K562 (cell line): ENCODE measurements around the gene CFAP20. TPM values are rescaled to one million over a fixed set of nuclear protein-coding genes. Genes with fewer than 3 reads are reported as not detected.

Experiments used
- ATAC-seq: fragments of 200-7000 bp; cut with Tn5 transposase; 3 replicates; pipeline ENCODE4 v1.9.1; 2020; ENCODE audit warnings: moderate library complexity
- BruUV-seq: library from RNA; stranded (reverse); fragments of 400-500 nt; replicated peaks from 2 replicates; lab custom pipeline; 2021; lab: Mats Ljungman, UMichigan
- CTCF ChIA-PET: fragments of 300-600 bp; formaldehyde crosslinking; extraction: SDS; loops from one replicate; lab custom pipeline; 2021; ENCODE audit warnings: low intra/inter-chr PET ratio; lab: Yijun Ruan, JAX
- POLR2A ChIA-PET: fragments of 300-600, 350-650 bp; sonication (Branson Sonifier 250); formaldehyde crosslinking; extraction: SDS; loops from one replicate; lab custom pipeline; 2021; ENCODE audit warnings: antibody characterized with exemption, inconsistent platforms; lab: Yijun Ruan, JAX
- DNase-seq, 4 experiments: peaks; one replicate each; pipeline versions ENCODE4 v3.0.0 to v3.0.0-alpha.2; 2011 to 2018; ENCODE audit warnings: low spot score in 3 of 4, mixed read lengths in 3 of 4; ENCODE audit errors: extremely low read depth in 1 of 4
- FAIRE-seq: peaks from 2 replicates; lab custom pipeline; 2011; peaks lifted over from hg19 to GRCh38; lab: Jason Lieb, UNC
- H2AFZ ChIP-seq: 2 replicates; pipeline ENCODE4 v1.6.0; 2011; ENCODE audit warnings: low read depth, low read length, control low read depth, inconsistent platforms
- H3K27ac ChIP-seq: fragments of 200-600 bp; 3 replicates; pipeline ENCODE4 v1.8.0; 2011; ENCODE audit warnings: low read depth, mild to moderate bottlenecking, control low read depth, inconsistent platforms, low read length, moderate library complexity, mixed read lengths; ENCODE audit errors: extremely low read depth
- H3K27me3 ChIP-seq, 2 experiments: fragments of 300-600 bp in 1 of 2; 2 replicates in 1 of 2; 3 replicates in 1 of 2; pipeline versions ENCODE4 v1.6.0 to v1.8.0; 2011; ENCODE audit warnings: inconsistent platforms in 2 of 2, low read length in 2 of 2, mild to moderate bottlenecking in 1 of 2, mixed read lengths in 1 of 2, moderate library complexity in 1 of 2; ENCODE audit not compliant: control insufficient read depth in 2 of 2, insufficient read depth in 2 of 2
- H3K36me3 ChIP-seq: fragments of 300-600 bp; 3 replicates; pipeline ENCODE4 v1.8.0; 2011; ENCODE audit warnings: mild to moderate bottlenecking, low read length, inconsistent platforms; ENCODE audit not compliant: control insufficient read depth, insufficient read depth
- H3K4me1 ChIP-seq, 2 experiments: fragments of 200-600 bp in 1 of 2; replicated peaks in 1 of 2; 2 replicates in 1 of 2; 3 replicates in 1 of 2; pipeline versions ENCODE4 v1.5.1 to v1.8.0; 2011; ENCODE audit warnings: inconsistent platforms in 2 of 2, low read length in 2 of 2, mild to moderate bottlenecking in 1 of 2, mixed read lengths in 1 of 2, moderate library complexity in 1 of 2; ENCODE audit not compliant: control insufficient read depth in 2 of 2, insufficient read depth in 2 of 2
- H3K4me2 ChIP-seq: 2 replicates; pipeline ENCODE4 v1.6.1; 2011; ENCODE audit warnings: low read length, control low read depth, inconsistent platforms, mixed read lengths; ENCODE audit not compliant: insufficient read depth
- H3K4me3 ChIP-seq: fragments of 200-600 bp; sonication (generic), shearing (Covaris generic); 2 replicates; pipeline ENCODE4 v1.5.1; 2016; ENCODE audit warnings: control low read depth, inconsistent platforms
- H3K79me2 ChIP-seq: fragments of 200-600 bp; 3 replicates; pipeline ENCODE4 v1.8.0; 2011; ENCODE audit warnings: low read length, inconsistent platforms; ENCODE audit not compliant: control insufficient read depth, insufficient read depth
- H3K9ac ChIP-seq, 2 experiments: 2 replicates each; pipeline versions ENCODE4 v1.6.0 to v1.6.1; 2011; ENCODE audit warnings: low read depth in 2 of 2, low read length in 2 of 2, control low read depth in 1 of 2, inconsistent platforms in 1 of 2, mild to moderate bottlenecking in 1 of 2, mixed read lengths in 1 of 2; ENCODE audit not compliant: insufficient read depth in 1 of 2
- H3K9me1 ChIP-seq: one replicate; pipeline ENCODE4 v1.6.0; 2011; ENCODE audit warnings: inconsistent platforms, mild to moderate bottlenecking, low read length, moderate library complexity; ENCODE audit not compliant: control insufficient read depth, insufficient read depth
- H3K9me3 ChIP-seq: replicated peaks from 2 replicates; pipeline ENCODE4 v1.5.1; 2011; ENCODE audit warnings: low read depth, low read length, inconsistent platforms; ENCODE audit not compliant: control insufficient read depth, insufficient read depth
- H4K20me1 ChIP-seq: replicated peaks from 2 replicates; pipeline ENCODE4 v1.6.1; 2011; ENCODE audit warnings: low read length, inconsistent platforms, mixed read lengths; ENCODE audit not compliant: control insufficient read depth, insufficient read depth
- CBX2 ChIP-seq: fragments of 200-600 bp; sonication (generic); IDR thresholded peaks from one replicate; pipeline ENCODE4 v1.6.1; 2012; ENCODE audit warnings: mild to moderate bottlenecking, low read length, inconsistent platforms; ENCODE audit not compliant: insufficient read depth, poor library complexity, severe bottlenecking
- CEBPB ChIP-seq: fragments of 450-650 bp; IDR thresholded peaks from 2 replicates; pipeline ENCODE4 v1.6.1; 2016; ENCODE audit warnings: missing genetic modification characterization, missing compliant biosample characterization
- HOMEZ ChIP-seq: fragments of 250-450 bp; sonication (Bioruptor Pico); IDR thresholded peaks from 2 replicates; pipeline ENCODE4 v1.4.0; 2020; ENCODE audit warnings: mild to moderate bottlenecking, moderate library complexity
- MEIS2 ChIP-seq: fragments of 450-650 bp; IDR thresholded peaks from 2 replicates; pipeline ENCODE4 v1.6.1; 2014; ENCODE audit warnings: mild to moderate bottlenecking; ENCODE audit not compliant: partially characterized antibody
- MYC ChIP-seq, 2 experiments: fragments of 250-450 bp in 1 of 2; sonication (Bioruptor Pico) in 1 of 2; IDR thresholded peaks; 2 replicates each; pipeline versions ENCODE4 v1.5.1 to v1.6.1; 2012 to 2021; ENCODE audit warnings: low read depth in 2 of 2, borderline replicate concordance in 1 of 2, improper control_type of control experiment in 1 of 2, low read length in 1 of 2, mild to moderate bottlenecking in 1 of 2, moderate library complexity in 1 of 2
- RBM14 ChIP-seq: fragments of 200-400 bp; formaldehyde crosslinking; IDR thresholded peaks from 2 replicates; pipeline ENCODE4 v1.6.1; 2018; ENCODE audit warnings: low read depth, mild to moderate bottlenecking, low read length, moderate library complexity, borderline replicate concordance; ENCODE audit not compliant: insufficient read depth
- REST ChIP-seq, 2 experiments: fragments of 450-650 bp; formaldehyde crosslinking in 1 of 2; IDR thresholded peaks; 2 replicates each; pipeline versions ENCODE4 v1.4.0 to v1.6.1; 2014 to 2020; ENCODE audit warnings: mild to moderate bottlenecking in 2 of 2, borderline replicate concordance in 1 of 2, low read depth in 1 of 2
- TGIF2 ChIP-seq: sonication (generic); formaldehyde crosslinking; IDR thresholded peaks from 2 replicates; pipeline ENCODE4 v1.8.1; 2022; ENCODE audit warnings: mild to moderate bottlenecking, missing genetic modification reagents, moderate library complexity
- ZNF311 ChIP-seq: fragments of 250-450 bp; sonication (Bioruptor Pico); IDR thresholded peaks from 2 replicates; pipeline ENCODE4 v1.4.0; 2020; ENCODE audit warnings: mild to moderate bottlenecking, moderate library complexity
- ZNF780A ChIP-seq: fragments of 250-450 bp; sonication (Bioruptor Pico); IDR thresholded peaks from 2 replicates; pipeline ENCODE4 v1.5.0; 2021; ENCODE audit warnings: mild to moderate bottlenecking
- WGBS: fragments of 100-300 bp; shearing (Covaris generic); methylation state at CpG from one replicate; pipeline ENCODE4 v1.1.6; 2016; ENCODE audit warnings: low coverage, mixed read lengths; ENCODE audit not compliant: insufficient coverage; ENCODE audit errors: missing lambda C conversion rate; 5-methylcytosine and 5-hydroxymethylcytosine counted together
- in situ Hi-C: fragments of 300-500 bp; cut with MboI; formaldehyde crosslinking; loops from 4 replicates; pipeline ENCODE4 v1.15.0; 2018; ENCODE audit warnings: inconsistent platforms, mixed read lengths
- intact Hi-C: fragments of 100-400 bp; cut with micrococcal nuclease; formaldehyde crosslinking; loops from 2 replicates; pipeline ENCODE4 v1.14.2; 2022
- polyA plus RNA-seq, 8 experiments: library from polyadenylated mRNA; depleted of rRNA in 4 of 8; stranded (reverse) in 5 of 8; unstranded in 3 of 8; fragments of >200 nt; fragmentation: Nextera tagmentation in 2 of 8; fragmentation: Illumina TruSeq in 1 of 8; extraction: Ambion mirVana in 2 of 8; extraction: Trizol in 1 of 8; gene quantifications; 2 replicates each; pipeline versions ENCODE4 v1.2.1 to v1.2.3, GENCODE V29; 2011 to 2014; ENCODE audit warnings: inconsistent platforms in 1 of 8, missing spikeins in 1 of 8
- total RNA-seq, 7 experiments: library from RNA; depleted of rRNA in 6 of 7; stranded (reverse); fragments of >200 nt in 6 of 7; fragmentation: Illumina TruSeq in 2 of 7; extraction: Trizol in 2 of 7; gene quantifications; 2 replicates each; pipeline versions ENCODE4 v1.2.1 to v1.2.3, GENCODE V29; 2011 to 2021; ENCODE audit warnings: low replicate concordance in 1 of 7

The CFAP20 gene
- total and polyA plus RNA-seq, 9 of the 15 experiments (the other 6 are each of a cell fraction or from before 2014, with no cell fraction given) = 20.5 to 90.5 (median 75.3) TPM

GRCh38 chr16:58125781-58126335, 3.3 kb downstream of the CFAP20 start:
- no peaks in the 10 kb centered on the region for H3K9me1 ChIP-seq
- H3K4me1 ChIP-seq = peaks cover 27 to 42% of the 10 kb centered on the region in 2 experiments
- in situ Hi-C loops = loop anchor here (10.0 kb wide), 1 partner anchor 111 kb away; no protein-coding TSS in a partner anchor
- H2AFZ ChIP-seq = no peak overlapping the region
- ATAC-seq (no peak), FAIRE-seq (no peak), DNase-seq (peak in 1 of 4 experiments; percentile 53)
- intact Hi-C loops = loop anchor here (10.0 kb wide), 2 partner anchors 139 to 359 kb away; no protein-coding TSS in a partner anchor
- POLR2A ChIA-PET = interaction anchor here (0.6 to 1.5 kb wide), 4 partner anchors 13 to 219 kb away, joined by 3 to 7 read pairs (median 4); a partner anchor contains a TSS
- H4K20me1 ChIP-seq = peaks cover 38% of the 10 kb centered on the region
- 14% methylated on average over 10 of the region's 10 CpGs for WGBS
- no TSS peak for BruUV-seq
- H3K79me2 ChIP-seq = peaks cover 77% of the 10 kb centered on the region
- H3K27me3 ChIP-seq = no peaks in the 10 kb centered on the region
- peak overlapping the region; percentile 62 for H3K4me2 ChIP-seq
- peak overlapping the region; percentile 15; the same call in 1 of the 2 replicates for H3K4me3 ChIP-seq
- H3K9ac ChIP-seq = peak overlapping the region; percentile 7 to 51; a peak in 1 of 4 replicates
- H3K9me3 ChIP-seq = no peaks in the 10 kb centered on the region
- H3K27ac ChIP-seq = no peak overlapping the region
- CTCF ChIA-PET = interaction anchor here (0.8 kb wide), 1 partner anchor 105 kb away, joined by 3 read pairs; no protein-coding TSS in a partner anchor
- H3K36me3 ChIP-seq = peaks cover 3% of the 10 kb centered on the region; the same call in 1 of the 3 replicates
- TF ChIP-seq REST (IDR thresholded peaks at IDR 0.05; ENCODE audit: borderline replicate concordance) = no peak
- TF ChIP-seq REST (CRISPR knock-in tag; IDR thresholded peaks at IDR 0.05; ENCODE audit: low read depth) = no peak
- TF ChIP-seq CEBPB = no peak
- TF ChIP-seq MYC (IDR thresholded peaks at IDR 0.05; ENCODE audit: low read depth, low read length) = 0 out of 2 replicates have a peak, but pooled peaks have one; percentile 16
- no peak for TF ChIP-seq MYC (CRISPR knock-in tag; IDR thresholded peaks at IDR 0.05; ENCODE audit: borderline replicate concordance, low read depth)
- no peak for TF ChIP-seq RBM14
- TF ChIP-seq ZNF311 (CRISPR knock-in tag) = no peak
- TF ChIP-seq ZNF780A = no peak
- peak; percentile 11 for TF ChIP-seq MEIS2
- no peak for TF ChIP-seq TGIF2 (CRISPR knock-in tag)
- TF ChIP-seq CBX2 = no peak
- TF ChIP-seq HOMEZ = no peak
